Measurements from ENCODE around the gene ZNF282.
A peak's percentile ranks its signal among the peaks of the same experiment; 100 is the strongest.

The ZNF282 gene

DNA sequence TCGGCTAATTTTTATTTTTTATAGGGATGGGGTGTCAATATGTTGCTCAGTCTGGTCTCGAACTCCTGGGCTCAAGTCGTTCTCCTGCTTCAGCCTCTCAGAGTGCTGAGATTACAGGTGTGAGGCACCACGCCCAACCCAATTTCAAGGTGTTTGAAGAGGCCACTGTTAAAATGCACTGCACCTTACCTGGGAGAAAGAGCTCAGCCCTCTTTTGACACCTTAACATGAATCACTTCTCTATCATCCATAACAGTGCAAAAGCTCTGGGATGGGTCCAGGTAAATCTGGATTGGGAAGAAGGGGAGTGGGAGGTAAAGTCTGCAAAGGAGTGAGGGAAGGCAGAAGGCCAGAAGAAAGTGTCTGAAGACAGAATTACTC, 557 bp upstream of the ZNF282 start:
- DNase-seq (ENCODE audit: low spot score): no peak

DNA sequence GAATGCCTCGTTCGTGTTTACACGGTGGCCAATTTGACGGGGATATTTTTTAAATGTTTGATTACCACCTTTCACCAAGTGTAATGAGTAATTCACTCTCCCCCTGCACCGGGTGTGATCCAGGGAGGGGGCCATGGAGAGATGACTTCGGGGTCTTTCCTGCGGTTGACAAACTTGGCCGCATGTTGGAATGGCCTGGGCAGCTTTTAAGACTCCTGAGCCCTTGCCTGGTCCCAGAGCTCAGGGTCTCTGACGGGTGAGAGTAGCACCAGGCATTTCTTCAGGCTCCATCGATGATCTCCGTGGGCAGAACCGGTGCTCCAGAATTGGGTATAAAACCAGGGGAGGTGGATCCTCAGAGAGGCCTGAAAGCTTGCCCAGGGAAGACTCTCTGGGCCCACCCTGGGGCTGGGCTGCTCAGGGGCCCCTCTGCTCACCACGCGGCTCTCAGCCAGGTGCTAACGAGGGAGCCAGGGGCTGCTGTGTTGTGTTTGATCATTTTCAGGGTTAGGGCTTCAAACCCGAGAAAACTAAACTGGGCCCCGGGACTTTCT, 882 bp downstream of the ZNF282 start:
- DNase-seq (ENCODE audit: low spot score): peak; percentile 13

DNA sequence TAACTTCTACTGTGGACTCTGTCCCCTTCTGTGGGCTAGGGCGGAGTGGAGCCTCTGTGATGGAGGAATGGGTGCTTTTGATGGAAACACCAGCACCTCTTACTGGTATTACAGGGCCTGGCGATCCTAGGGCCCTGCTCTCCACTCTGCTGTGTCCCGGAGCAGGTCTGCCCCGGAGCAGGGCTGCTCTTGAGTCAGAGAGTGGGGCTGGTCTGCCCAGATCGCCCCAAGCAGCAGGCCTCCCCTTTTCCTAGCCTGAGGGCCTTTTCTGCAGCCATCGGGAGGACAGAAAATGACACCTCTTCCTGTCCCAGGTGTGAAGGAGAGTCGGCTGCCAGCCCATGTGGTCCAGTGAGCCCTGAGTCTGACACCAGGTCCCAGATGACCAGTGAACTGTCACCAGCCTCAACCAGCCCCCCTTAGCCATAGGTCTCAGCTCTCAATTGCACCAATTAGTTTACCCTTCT, 1.4 kb downstream of the ZNF282 start:
- peak; percentile 15 for DNase-seq (ENCODE audit: low spot score)

DNA sequence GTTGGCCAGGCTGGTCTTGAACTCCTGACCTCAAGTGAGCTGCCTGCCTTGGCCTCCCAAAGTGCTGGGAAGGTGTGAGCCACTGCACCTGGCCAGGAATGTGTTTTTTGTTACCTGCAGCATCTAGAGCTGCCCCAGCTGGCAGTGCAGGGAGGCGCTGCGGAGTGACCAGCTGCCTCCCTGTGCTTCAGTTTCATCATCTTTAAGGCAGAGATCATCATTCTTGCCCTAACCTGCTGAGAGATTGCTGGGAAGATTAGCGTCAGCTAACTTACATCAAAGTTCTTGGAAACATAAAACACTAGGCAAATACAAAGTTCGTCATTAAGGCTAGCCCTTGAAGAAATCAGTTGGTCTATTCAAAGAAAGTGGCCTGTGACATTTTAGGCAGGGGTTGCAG, 2.3 kb downstream of the ZNF282 start:
- no peak for DNase-seq (ENCODE audit: low spot score)

DNA sequence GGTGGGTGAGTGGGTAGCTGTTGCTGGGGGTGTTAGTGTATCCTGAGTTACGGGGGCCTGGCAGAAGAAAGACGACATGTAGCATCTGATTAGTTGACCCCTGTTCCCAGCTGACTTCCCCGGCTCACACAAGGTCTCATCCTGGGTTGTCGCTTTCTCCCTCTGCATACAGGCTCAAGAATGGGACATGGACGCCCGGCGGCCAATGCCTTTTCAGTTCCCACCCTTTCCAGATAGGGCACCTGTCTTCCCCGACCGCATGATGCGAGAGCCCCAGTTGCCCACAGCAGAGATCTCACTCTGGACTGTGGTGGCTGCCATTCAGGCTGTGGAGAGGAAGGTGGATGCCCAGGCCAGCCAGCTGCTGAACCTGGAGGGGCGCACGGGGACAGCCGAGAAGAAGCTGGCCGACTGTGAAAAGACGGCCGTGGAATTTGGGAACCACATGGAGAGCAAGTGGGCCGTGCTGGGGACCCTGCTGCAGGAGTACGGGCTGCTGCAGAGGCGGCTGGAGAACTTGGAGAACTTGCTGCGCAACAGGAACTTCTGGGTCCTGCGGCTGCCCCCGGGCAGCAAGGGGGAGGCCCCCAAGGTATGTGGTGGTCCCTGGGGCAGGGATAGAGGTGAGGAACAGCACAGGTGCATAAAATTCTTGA, 2.9 kb downstream of the ZNF282 start:
- DNase-seq (ENCODE audit: low spot score): no peak

DNA sequence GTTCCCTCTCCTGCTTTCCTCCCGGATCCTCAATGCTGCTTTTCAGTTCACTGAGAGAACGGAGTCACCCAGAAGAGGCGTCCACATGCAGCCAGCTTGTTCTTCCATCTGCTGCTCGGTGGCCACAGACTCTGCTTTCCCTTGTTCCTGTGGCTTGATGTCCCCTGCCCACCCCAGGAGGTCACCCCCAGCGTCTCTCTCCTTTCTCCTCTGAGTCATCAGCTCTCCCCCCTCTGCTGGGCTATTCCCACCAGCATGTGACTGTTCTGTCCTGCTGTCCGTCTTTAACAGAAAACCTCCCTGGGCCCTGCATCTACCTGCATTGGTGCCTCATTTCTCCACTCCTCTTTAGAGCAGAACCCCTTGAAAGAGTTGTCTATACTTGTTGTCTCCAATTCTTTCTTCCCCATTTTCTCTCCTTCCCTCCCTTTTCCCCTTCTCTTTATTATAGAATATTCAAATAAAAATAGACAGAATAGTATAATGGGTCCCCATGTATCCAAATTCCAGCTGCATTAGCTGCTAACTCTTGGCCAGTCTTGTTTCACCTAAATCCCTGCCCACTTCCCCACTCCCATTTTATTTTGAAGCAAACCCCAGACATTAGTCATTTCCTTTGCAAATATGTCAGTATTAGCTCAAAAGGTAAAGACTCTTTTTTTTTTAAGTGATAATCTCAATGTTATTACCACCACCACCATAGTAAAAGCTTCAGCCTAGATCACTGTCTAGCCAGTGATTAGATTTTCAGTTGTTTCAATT, 4.1 kb downstream of the ZNF282 start:
- DNase-seq (ENCODE audit: low spot score): peak; percentile 58

DNA sequence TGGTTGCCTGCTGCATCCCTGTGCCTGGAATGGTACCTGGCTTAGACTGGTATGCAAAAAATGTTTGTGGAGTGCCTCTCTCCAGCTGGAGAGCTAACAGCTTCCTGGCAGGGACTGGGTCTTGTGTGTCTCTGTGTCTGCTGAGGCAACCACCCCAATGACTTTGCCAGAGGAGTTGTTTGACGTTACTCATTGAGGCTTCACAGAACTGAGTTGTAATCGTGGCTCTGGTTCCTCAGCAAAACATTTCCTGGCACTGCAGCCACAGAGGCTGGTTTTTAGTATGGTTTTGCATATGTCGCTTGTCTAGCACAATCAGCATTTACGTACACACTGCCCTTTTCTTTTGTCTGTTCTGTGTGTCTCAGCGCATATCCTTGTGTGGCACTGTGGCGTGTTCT, 7.5 kb downstream of the ZNF282 start:
- no peak for DNase-seq (ENCODE audit: low spot score)

DNA sequence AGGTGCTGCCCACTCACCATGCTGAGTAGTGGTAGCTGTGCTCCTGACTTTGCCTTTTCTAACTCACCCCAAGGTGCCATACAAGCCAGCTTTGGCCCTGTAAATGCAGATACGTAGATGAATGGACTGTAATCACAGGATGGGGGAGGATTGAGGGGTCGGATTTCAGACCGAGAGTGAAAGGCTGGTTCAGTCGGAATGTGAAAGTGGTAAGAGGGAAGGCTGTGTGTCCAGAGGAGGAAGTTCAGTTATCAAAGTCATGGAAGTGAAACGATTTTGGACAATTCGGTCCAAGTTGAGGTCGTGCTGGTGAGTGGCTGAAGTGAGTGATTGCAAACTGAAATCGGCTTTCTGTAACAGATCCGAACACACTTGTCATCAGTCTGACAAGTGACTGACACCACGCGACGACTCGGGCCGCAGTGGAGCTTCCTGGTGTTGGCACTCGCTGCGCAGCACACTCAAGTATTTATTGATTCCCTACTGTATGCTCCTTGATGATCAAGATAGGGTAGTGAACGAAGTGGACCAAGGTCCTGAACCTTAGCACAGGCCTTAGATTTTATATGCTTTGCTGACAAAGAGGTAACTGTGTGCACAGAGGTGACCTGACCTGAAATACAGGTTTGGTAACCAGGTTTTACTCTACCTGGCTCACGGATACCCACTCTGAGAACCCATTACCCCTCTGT, 10.5 kb downstream of the ZNF282 start:
- no peak for DNase-seq (ENCODE audit: low spot score)

DNA sequence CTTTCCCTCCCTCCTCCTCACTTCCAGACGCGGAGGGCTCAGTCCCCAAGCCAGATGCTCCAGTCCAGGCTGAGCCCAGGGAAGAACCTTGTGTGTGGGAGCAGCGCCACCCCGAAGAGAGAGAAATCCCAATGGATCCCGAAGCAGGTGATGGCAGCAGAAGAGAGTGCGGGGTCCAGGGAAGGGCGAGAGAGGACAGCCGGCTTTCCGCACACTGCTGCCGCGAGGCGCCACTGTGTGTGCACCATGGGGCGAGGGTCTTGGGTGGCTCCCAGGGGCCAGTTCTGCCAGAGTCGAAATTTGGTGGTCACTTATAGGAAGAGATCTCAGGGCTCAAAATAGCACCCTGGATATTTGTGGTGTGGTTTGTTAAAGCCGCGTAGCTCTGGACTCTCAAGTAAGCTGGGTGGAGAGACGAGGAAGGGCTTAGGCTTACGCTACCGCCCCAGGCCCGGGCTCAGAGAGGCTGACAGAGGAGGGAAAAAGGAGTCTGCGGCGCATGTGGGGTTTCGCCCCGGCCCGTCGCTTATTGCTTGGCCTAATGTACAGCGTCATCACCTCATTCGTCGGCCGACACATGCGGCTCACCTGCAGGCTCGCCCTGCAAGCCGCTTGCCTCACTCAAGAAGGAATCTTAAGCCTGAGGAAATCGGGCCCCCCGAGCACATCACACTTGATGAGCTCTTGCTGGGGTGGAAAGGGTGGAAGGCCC, 12.1 kb downstream of the ZNF282 start:
- DNase-seq (ENCODE audit: low spot score): no peak

DNA sequence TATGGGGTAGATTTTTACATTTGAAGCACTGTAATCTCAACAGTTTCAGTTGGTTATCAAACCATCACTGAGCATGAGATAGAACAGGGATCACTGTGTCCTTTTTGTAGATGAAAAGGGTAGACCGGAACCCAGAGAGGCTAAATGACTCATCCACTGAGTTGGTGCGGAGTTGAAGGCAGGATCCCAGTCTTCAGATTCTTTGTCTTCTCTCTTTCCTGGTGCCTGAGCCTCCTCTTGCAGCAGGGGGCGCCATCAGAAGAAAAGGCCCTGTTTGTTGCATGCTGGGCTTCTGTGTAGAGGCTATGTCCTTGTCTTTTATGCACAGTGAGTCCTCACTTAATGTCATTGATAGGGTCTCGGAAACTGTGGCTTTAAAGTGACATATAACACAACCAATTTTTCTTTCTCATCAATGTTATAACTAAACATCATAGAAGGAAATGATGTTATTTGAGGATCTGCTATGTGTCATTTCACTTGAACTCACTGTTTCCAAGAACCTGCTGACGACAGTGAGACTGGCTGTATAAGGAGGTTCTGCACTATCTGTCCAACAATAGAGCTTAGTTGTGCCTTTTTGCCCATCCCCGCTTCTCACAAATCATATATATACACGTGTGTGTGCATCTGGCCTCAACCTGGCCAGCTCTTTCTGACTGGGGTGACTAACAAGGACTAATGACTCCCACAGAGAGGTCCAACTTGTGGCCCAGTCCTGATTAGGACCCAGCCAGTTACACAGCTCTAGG, 14.3 kb downstream of the ZNF282 start:
- peak; percentile 69 for DNase-seq (ENCODE audit: low spot score)

DNA sequence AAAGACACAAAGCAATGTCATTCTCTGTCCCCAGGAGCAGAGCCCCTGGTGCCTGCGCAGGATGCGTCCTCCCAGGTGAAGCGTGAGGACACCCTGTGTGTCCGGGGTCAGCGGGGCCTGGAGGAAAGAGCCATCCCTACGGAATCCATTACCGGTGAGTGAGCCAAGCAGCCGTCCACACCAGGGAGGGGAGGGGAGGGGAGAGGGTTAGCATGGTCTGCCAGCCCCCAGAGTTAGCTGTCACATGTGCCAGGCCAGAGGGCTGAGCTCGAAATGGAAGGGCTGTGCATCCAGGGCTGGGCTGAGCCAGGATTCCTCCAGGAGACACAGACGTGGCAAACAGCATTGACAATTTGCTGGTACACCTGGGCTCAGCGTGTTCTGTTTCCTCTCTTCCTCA, 15.2 kb downstream of the ZNF282 start:
- DNase-seq (ENCODE audit: low spot score): no peak

DNA sequence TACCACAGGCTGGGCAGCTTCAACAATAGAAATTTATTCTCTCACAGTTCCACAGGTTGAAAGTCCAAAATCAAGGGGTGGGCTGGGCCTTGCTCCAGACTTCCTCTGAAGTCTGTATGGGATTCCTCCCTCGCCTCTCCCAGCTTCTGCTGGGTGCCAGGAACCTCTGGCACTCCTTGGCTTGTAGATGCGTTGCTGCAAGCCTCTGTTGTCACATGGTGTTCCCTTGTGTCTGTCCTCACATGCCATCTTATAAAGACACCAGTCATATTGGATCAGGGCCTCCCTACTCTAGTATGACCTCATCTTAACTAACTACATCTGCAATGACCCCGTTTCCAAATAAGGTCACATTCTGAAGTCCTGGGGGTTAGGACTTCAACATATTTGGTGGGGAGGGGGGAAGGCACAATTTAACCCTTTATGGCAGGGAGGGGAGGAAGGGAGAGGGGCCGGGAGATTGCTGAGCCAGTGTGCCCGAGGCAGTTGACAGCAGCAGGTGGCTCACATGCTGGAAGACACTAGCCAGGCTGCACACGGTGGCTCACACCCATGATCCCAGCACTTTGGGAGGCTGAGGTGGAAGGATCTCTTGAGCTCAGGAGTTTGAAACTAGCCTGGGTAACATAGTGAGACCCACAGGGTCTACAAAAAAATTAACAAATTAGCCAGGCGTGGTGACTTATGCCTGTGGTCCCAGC, 18.8 kb downstream of the ZNF282 start:
- DNase-seq (ENCODE audit: low spot score): no peak

DNA sequence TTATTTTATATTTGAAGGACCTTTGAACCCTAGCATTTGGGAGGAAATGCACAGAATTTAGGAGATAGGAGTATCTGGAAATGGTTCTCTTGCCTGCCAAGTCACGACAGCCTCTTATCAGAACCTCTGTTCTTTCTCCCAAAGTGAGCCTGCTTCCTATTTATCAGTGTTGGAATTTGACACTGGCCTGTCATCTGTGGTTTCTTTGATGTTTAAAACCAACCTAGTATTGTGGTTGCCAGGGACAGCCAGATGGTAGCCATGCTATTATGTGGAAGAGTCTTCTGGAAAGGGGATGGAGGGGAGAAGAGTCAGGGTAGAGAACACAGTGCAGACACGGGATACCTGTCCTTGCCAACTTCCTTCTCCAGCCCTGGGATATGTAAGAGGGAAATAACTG, 21.1 kb downstream of the ZNF282 start:
- DNase-seq (ENCODE audit: low spot score): no peak

DNA sequence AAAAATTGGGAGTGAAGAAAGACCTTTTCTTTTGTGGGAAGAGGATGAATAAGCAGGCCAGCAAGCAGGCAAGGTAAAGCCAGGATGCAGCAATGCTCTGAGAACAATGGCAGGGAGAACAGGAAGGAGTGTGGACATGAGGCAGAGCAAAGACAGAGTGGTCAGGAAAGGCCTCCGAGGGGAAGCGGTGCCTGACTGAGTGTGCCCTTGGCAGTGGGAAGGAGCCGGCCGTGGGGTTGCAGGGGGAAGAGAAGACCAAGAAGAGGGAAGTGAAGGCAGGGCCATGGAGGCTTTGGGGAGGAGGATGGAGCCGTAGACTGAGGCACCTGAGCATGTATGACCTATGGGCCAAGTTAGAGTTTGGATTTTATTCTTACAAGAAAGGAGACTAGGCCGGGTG, 22.2 kb downstream of the ZNF282 start:
- peak; percentile 61 for DNase-seq (ENCODE audit: low spot score)

DNA sequence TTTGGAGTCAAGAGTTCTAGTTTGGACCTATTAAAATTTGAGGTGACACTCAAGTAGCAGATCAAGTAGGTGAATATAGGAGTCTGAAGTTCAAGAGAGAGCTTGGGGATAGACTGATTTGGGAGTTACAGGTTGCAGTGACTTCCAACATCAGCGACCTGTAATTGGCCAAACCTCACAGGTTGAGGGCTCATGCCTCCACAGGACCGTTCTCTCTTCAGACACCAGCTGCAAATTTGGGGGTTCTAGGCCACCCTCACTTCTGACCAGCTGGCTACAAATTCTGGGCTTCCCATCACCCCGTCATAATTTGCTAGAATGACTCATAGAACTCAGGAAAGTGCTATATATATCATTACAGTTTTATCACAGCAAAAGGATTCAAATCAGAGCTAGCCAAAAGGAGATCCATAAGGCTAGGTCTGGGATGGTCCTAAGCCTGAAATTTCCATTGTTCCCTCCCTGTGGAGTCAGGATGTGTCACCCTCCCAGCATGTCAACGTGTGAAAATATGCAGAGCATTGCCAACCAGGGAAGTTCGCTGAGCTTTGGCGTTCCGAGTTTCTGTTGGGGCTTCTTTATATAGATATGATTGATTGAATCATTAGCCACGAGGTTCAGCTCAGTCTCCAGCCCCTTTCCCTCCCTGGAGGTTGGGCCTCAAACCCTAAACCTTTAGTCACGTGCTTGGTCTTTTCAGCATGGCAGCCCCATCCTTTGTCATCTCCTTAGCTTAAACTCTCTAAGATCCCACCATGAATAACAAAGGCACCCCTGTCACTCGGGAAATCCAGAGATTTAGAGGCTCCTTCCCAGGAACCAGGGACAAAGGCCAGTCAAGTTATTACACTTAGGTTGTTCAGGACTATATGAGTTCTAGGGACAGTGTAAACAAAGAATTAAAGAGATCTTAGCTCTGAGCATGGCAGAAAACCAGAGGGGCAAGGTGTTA, 23.4 kb downstream of the ZNF282 start:
- peak; percentile 77 for DNase-seq (ENCODE audit: low spot score)

DNA sequence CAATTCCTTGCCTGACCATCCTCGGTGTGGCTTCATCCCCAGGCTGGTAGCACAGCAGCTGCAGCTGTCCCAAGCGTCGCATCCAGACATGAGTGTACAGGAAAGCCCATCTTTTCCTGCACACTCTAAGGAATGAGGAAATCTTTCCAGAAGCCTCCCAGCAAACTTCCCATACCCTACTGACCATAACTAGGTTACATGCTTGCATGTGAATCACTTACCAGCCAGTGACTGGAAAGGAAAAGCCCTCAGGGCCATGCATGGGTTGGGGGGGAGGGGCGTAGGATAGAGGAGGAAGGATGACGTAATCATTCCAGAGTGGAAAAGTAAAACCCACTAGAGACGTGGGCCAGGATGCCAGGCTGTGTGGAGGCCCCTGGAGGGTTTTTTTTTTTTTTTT, 25.2 kb downstream of the ZNF282 start:
- peak; percentile 88 for DNase-seq (ENCODE audit: low spot score)

DNA sequence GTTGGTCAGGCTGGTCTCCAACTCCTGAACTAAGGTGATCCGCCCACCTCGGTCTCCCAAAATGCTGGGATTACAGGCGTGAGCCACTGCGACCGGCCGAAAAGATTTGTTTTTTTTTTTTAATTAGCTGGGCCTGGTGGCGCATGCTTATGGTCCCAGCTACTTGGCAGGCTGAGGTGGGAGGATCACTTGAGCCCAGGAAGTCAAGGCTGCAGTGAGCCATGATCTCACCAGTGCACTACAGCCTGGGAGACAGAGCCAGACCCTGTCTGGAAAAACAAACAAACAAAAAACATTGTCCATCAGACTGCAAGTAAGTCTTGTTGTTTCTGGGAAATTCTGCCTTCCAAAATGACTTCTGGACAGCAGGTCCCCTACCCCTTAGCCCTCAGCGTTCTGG, 27.8 kb downstream of the ZNF282 start:
- no peak for DNase-seq (ENCODE audit: low spot score)

DNA sequence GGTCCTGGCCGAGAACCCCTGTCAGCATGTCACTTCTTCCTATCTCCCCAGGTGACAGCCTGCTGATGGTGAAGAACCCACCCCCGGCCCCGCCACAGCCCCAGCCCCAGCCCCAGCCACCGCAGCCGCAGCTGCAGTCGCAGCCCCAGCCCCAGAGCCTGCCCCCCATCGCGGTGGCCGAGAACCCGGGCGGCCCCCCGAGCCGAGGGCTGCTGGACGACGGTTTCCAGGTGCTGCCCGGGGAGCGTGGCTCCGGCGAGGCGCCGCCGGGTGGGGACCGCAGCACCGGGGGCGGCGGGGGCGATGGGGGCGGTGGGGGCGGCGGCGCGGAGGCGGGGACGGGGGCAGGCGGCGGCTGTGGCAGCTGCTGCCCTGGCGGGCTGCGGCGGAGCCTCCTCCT, 28.4 kb downstream of the ZNF282 start:
- DNase-seq (ENCODE audit: low spot score): no peak

DNA sequence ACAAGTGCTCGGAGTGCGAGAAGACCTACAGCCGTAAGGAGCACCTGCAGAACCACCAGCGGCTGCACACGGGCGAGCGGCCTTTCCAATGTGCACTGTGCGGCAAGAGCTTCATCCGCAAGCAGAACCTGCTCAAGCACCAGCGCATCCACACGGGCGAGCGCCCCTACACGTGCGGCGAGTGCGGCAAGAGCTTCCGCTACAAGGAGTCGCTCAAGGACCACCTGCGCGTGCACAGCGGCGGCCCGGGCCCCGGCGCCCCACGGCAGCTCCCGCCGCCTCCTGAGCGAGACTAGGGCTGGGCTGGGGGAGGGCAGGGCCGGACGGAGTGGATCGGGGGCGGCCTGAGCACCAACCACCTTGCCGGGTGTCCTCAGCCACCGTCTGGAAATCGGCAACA, 29.0 kb downstream of the ZNF282 start:
- DNase-seq (ENCODE audit: low spot score): no peak

DNA sequence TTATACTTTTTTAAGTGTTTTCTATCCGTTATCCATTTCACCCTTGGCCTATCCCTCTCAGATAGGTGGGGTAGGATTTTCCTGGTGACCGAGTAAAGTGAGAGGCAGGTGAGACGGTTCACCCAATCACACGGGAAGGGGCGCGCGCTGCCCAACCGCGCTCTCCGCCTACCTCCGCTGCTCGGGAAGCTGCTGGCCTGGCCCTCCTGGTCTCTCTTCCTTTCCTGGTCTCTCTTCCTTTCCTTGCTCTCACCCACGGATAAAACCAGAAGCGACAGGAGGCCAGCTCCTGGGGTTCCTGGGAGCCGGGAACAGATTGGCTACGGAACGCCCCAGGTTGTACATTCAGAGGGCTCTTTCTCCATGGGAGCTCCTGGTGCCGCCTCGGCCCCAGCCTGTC, 29.8 kb downstream of the ZNF282 start:
- no peak for DNase-seq (ENCODE audit: low spot score)

Data from kidney capillary endothelial cell (primary cell).